IMR-90 (cell line): ENCODE measurements around the gene IQCK. TPM values are rescaled to one million over a fixed set of nuclear protein-coding genes. Genes with fewer than 3 reads are reported as not detected.

Experiments used
- ATAC-seq: fragments of 200-7000 bp; cut with Tn5 transposase; 2 replicates; pipeline ENCODE4 v1.9.1; 2020; ENCODE audit warnings: low read depth, mild to moderate bottlenecking, moderate library complexity
- BruUV-seq: library from RNA; stranded (reverse); fragments of 400-500 nt; replicated peaks from 2 replicates; lab custom pipeline; 2021; lab: Mats Ljungman, UMichigan
- CTCF ChIA-PET: fragments of 300-600 bp; formaldehyde crosslinking; extraction: SDS; loops from one replicate; lab custom pipeline; 2021; ENCODE audit warnings: antibody characterized with exemption; lab: Yijun Ruan, JAX
- POLR2A ChIA-PET: fragments of 300-600 bp; sonication (Branson Sonifier 250); formaldehyde crosslinking; loops from one replicate; lab custom pipeline; 2022; ENCODE audit warnings: antibody characterized with exemption; ENCODE audit not compliant: unreplicated experiment; lab: Charles Lee
- DNase-seq: peaks from one replicate; pipeline ENCODE4 v3.0.0; 2013
- H2AFZ ChIP-seq: replicated peaks from 2 replicates; pipeline ENCODE3; 2013; ENCODE audit warnings: low read length, mild to moderate bottlenecking; ENCODE audit not compliant: poor library complexity
- H2AK5ac ChIP-seq: 2 replicates; pipeline ENCODE4 v1.6.1; 2013; ENCODE audit warnings: low read depth, low read length, inconsistent platforms
- H2AK9ac ChIP-seq: replicated peaks from 2 replicates; pipeline ENCODE3; 2013; ENCODE audit warnings: mild to moderate bottlenecking, low read depth, low read length, moderate library complexity; ENCODE audit not compliant: poor library complexity
- H2BK120ac ChIP-seq: 2 replicates; pipeline ENCODE4 v1.6.1; 2013; ENCODE audit warnings: low read depth, low read length, inconsistent platforms
- H2BK15ac ChIP-seq: 3 replicates; pipeline ENCODE4 v1.6.1; 2013; ENCODE audit warnings: low read depth, low read length, inconsistent platforms
- H2BK20ac ChIP-seq: 2 replicates; pipeline ENCODE4 v1.6.1; 2013; ENCODE audit warnings: low read depth, mild to moderate bottlenecking, inconsistent platforms, low read length, moderate library complexity
- H2BK5ac ChIP-seq: 2 replicates; pipeline ENCODE4 v1.6.1; 2013; ENCODE audit warnings: mild to moderate bottlenecking, low read depth, low read length, inconsistent platforms; ENCODE audit not compliant: poor library complexity, severe bottlenecking
- H3K14ac ChIP-seq: replicated peaks from 2 replicates; pipeline ENCODE4 v1.6.1; 2013; ENCODE audit warnings: low read depth, low read length, inconsistent platforms
- H3K18ac ChIP-seq: 2 replicates; pipeline ENCODE4 v1.6.1; 2013; ENCODE audit warnings: low read depth, low read length, control low read depth
- H3K23ac ChIP-seq: 2 replicates; pipeline ENCODE4 v1.6.1; 2013; ENCODE audit warnings: low read depth, low read length, inconsistent platforms
- H3K27ac ChIP-seq: 2 replicates; pipeline ENCODE4 v1.5.1; 2013; ENCODE audit warnings: mild to moderate bottlenecking, control low read depth, low read length; ENCODE audit not compliant: insufficient read depth
- H3K27me3 ChIP-seq: 2 replicates; pipeline ENCODE4 v1.6.1; 2013; ENCODE audit warnings: low read length; ENCODE audit not compliant: control insufficient read depth, insufficient read depth
- H3K36me3 ChIP-seq: 2 replicates; pipeline ENCODE4 v1.6.1; 2013; ENCODE audit warnings: low read length, mixed read lengths; ENCODE audit not compliant: control insufficient read depth, insufficient read depth
- H3K4ac ChIP-seq: 2 replicates; pipeline ENCODE4 v1.6.1; 2013; ENCODE audit warnings: low read depth, low read length, inconsistent platforms
- H3K4me1 ChIP-seq: 2 replicates; pipeline ENCODE4 v1.6.1; 2013; ENCODE audit warnings: low read length, mixed read lengths; ENCODE audit not compliant: control insufficient read depth, insufficient read depth
- H3K4me2 ChIP-seq: 2 replicates; pipeline ENCODE4 v1.6.1; 2013; ENCODE audit warnings: low read depth, mild to moderate bottlenecking, control low read depth, low read length, moderate library complexity
- H3K4me3 ChIP-seq: 2 replicates; pipeline ENCODE4 v1.5.1; 2013; ENCODE audit warnings: low read depth, mild to moderate bottlenecking, control low read depth, low read length, moderate library complexity; ENCODE audit not compliant: insufficient read depth
- H3K56ac ChIP-seq: 2 replicates; pipeline ENCODE4 v1.6.1; 2013; ENCODE audit warnings: low read length, inconsistent platforms; ENCODE audit not compliant: insufficient read depth; ENCODE audit errors: extremely low read depth
- H3K79me1 ChIP-seq, 2 experiments: 2 replicates each; pipeline ENCODE4 v1.6.1; 2013; ENCODE audit warnings: low read length in 2 of 2, inconsistent platforms in 1 of 2, low read depth in 1 of 2
- H3K9ac ChIP-seq: 2 replicates; pipeline ENCODE4 v1.6.1; 2013; ENCODE audit warnings: low read depth, low read length, control low read depth
- H3K9me1 ChIP-seq: 2 replicates; pipeline ENCODE4 v1.6.1; 2013; ENCODE audit warnings: low read length, inconsistent platforms; ENCODE audit not compliant: insufficient read depth
- H3K9me3 ChIP-seq: 2 replicates; pipeline ENCODE4 v1.6.1; 2013; ENCODE audit warnings: low read length; ENCODE audit not compliant: control insufficient read depth, insufficient read depth
- H4K20me1 ChIP-seq: 2 replicates; pipeline ENCODE4 v1.6.1; 2013; ENCODE audit warnings: low read length, inconsistent platforms; ENCODE audit not compliant: insufficient read depth
- H4K5ac ChIP-seq: 2 replicates; pipeline ENCODE4 v1.6.1; 2013; ENCODE audit warnings: mild to moderate bottlenecking, low read depth, low read length, control low read depth
- H4K8ac ChIP-seq, 2 experiments: 2 replicates each; pipeline ENCODE4 v1.6.1; 2013; ENCODE audit warnings: low read depth in 2 of 2, low read length in 2 of 2, control low read depth in 1 of 2, inconsistent platforms in 1 of 2
- H4K91ac ChIP-seq: 2 replicates; pipeline ENCODE4 v1.6.1; 2013; ENCODE audit warnings: low read depth, low read length, inconsistent platforms; ENCODE audit not compliant: insufficient read depth
- BHLHE40 ChIP-seq: fragments of 150-350 bp; IDR thresholded peaks from 2 replicates; pipeline ENCODE4 v1.6.1; 2016; ENCODE audit warnings: mild to moderate bottlenecking, low read depth, low read length
- CHD1 ChIP-seq: IDR thresholded peaks from 2 replicates; pipeline ENCODE4 v1.6.1; 2012; ENCODE audit warnings: low read depth, low read length, improper control_type of control experiment
- CTCF ChIP-seq: conservative IDR thresholded peaks from 2 replicates; pipeline ENCODE4 v1.5.1; 2012; ENCODE audit warnings: mild to moderate bottlenecking, low read depth, low read length, improper control_type of control experiment
- ELK1 ChIP-seq: fragments of 150-350 bp; IDR thresholded peaks from 2 replicates; pipeline ENCODE4 v1.6.1; 2016; ENCODE audit warnings: low read depth, mild to moderate bottlenecking, low read length, moderate library complexity, borderline replicate concordance
- MAFK ChIP-seq: IDR thresholded peaks from 2 replicates; pipeline ENCODE4 v1.6.1; 2012; ENCODE audit warnings: low read depth, low read length, improper control_type of control experiment
- MAZ ChIP-seq: IDR thresholded peaks from 2 replicates; pipeline ENCODE4 v1.6.1; 2012; ENCODE audit warnings: low read depth, mild to moderate bottlenecking, low read length, improper control_type of control experiment, moderate library complexity, borderline replicate concordance
- MXI1 ChIP-seq: IDR thresholded peaks from 2 replicates; pipeline ENCODE4 v1.6.1; 2012; ENCODE audit warnings: low read depth, mild to moderate bottlenecking, low read length, moderate library complexity, borderline replicate concordance
- POLR2A ChIP-seq: IDR thresholded peaks from 2 replicates; pipeline ENCODE4 v1.6.1; 2012; ENCODE audit warnings: mild to moderate bottlenecking, low read depth, low read length
- RAD21 ChIP-seq: IDR thresholded peaks from 2 replicates; pipeline ENCODE4 v1.6.1; 2012; ENCODE audit warnings: low read length, improper control_type of control experiment
- RFX5 ChIP-seq: IDR thresholded peaks from 2 replicates; pipeline ENCODE4 v1.8.0; 2012; ENCODE audit warnings: low read depth, mild to moderate bottlenecking, low read length, moderate library complexity
- SMC3 ChIP-seq: fragments of 150-350 bp; IDR thresholded peaks from 2 replicates; pipeline ENCODE4 v1.6.1; 2016; ENCODE audit warnings: low read depth, mild to moderate bottlenecking, antibody characterized with exemption, low read length, moderate library complexity
- WGBS, 2 experiments: methylation state at CpG; one replicate each; pipeline versions ENCODE4 v1.1.5 to v1.1.7; 2013; ENCODE audit warnings: missing lambda C conversion rate in 2 of 2; ENCODE audit not compliant: insufficient read length in 1 of 2; ENCODE audit errors: extremely low coverage in 2 of 2; 5-methylcytosine and 5-hydroxymethylcytosine counted together
- dilution Hi-C: fragments of 300-500 bp; cut with HindIII; formaldehyde crosslinking; loops from one replicate; pipeline ENCODE4 v1.14.3; 2018; ENCODE audit warnings: low sequenced_read_pairs; ENCODE audit not compliant: unreplicated experiment
- in situ Hi-C: fragments of 300-500 bp; cut with MboI; formaldehyde crosslinking; loops from 3 replicates; pipeline ENCODE4 v1.14.3; 2019; ENCODE audit warnings: low sequenced_read_pairs, inconsistent platforms, mixed read lengths
- intact Hi-C: fragments of 100-400 bp; cut with micrococcal nuclease; formaldehyde crosslinking; loops from 2 replicates; pipeline ENCODE4 v1.10.0; 2022
- polyA plus RNA-seq, 3 experiments: library from polyadenylated mRNA; depleted of rRNA; stranded (reverse); fragments of >200 nt; gene quantifications; 2 replicates each; pipeline ENCODE4 v1.2.3, GENCODE V29; 2012; ENCODE audit warnings: low replicate concordance in 1 of 3
- total RNA-seq: library from RNA; depleted of rRNA; stranded (reverse); fragments of >200 nt; gene quantifications from 2 replicates; pipeline ENCODE4 v1.2.3, GENCODE V29; 2012

Gene IQCK
- total and polyA plus RNA-seq, 2 of the 4 experiments (the other 2 are of a cell fraction) = 4.1 to 5.4 TPM

GRCh38 chr16:19804538-19805323 lies 86.7 kb downstream of the IQCK start:
- POLR2A ChIA-PET = no interaction called here
- Histone ChIP-seq H2BK20ac (no peak overlapping the region), H3K27ac (no peak overlapping the region), H2AK5ac (peak overlapping the region; percentile 28; the same call in 1 of the 2 replicates), H3K9me1 (peaks cover 4% of the 10 kb centered on the region; the same call in 1 of the 2 replicates), H3K9me3 (peaks cover 8% of the 10 kb centered on the region), H3K79me1 (no peaks in the 10 kb centered on the region), H2BK120ac (no peak overlapping the region), H2BK5ac (no peak overlapping the region), H3K18ac (no peak overlapping the region), H2AFZ (no peak overlapping the region), H3K14ac (no peak overlapping the region), H4K20me1 (no peaks in the 10 kb centered on the region; the same call in 1 of the 2 replicates), H2BK15ac (no peak overlapping the region), H3K36me3 (no peaks in the 10 kb centered on the region), H3K56ac (no peak overlapping the region; the same call in 1 of the 2 replicates), H4K8ac (no peak overlapping the region), H3K9ac (no peak overlapping the region), H3K27me3 (no peaks in the 10 kb centered on the region), H3K4me2 (no peak overlapping the region), H4K5ac (no peak overlapping the region), H3K23ac (no peak overlapping the region), H3K4ac (no peak overlapping the region), H2AK9ac (no peak overlapping the region), H3K4me3 (no peak overlapping the region), H3K4me1 (peaks cover 5% of the 10 kb centered on the region), H4K91ac (no peak overlapping the region)
- in situ Hi-C loops (no loop called here), intact Hi-C loops (loop anchor here (5.0 kb wide), 1 partner anchor 52 kb away; no protein-coding TSS in a partner anchor), dilution Hi-C loops (no loop called here)
- no TSS peak for BruUV-seq
- ATAC-seq = no peak
- WGBS, 2 experiments = 80% methylated on average over 1 of the region's 10 CpGs; no CpG with 5 or more reads in 1 of the 2 experiments
- no peak for DNase-seq
- no peak for TF ChIP-seq POLR2A
- no peak for TF ChIP-seq MAFK
- no peak for TF ChIP-seq RAD21
- no peak for TF ChIP-seq RFX5
- TF ChIP-seq CHD1 = no peak
- no peak for TF ChIP-seq BHLHE40
- TF ChIP-seq MAZ = no peak
- TF ChIP-seq MXI1 = no peak
- no peak for TF ChIP-seq CTCF
- TF ChIP-seq SMC3 = no peak
- no peak for TF ChIP-seq ELK1
- CTCF ChIA-PET = no interaction called here
